Measurements from ENCODE around the gene FOSL2. TPM values are rescaled to one million over a fixed set of nuclear protein-coding genes. Genes with fewer than 3 reads are reported as not detected.

Gene FOSL2
- total RNA-seq, 2 experiments from 2014 or later, result 0.35 to 1.0 TPM

DNA sequence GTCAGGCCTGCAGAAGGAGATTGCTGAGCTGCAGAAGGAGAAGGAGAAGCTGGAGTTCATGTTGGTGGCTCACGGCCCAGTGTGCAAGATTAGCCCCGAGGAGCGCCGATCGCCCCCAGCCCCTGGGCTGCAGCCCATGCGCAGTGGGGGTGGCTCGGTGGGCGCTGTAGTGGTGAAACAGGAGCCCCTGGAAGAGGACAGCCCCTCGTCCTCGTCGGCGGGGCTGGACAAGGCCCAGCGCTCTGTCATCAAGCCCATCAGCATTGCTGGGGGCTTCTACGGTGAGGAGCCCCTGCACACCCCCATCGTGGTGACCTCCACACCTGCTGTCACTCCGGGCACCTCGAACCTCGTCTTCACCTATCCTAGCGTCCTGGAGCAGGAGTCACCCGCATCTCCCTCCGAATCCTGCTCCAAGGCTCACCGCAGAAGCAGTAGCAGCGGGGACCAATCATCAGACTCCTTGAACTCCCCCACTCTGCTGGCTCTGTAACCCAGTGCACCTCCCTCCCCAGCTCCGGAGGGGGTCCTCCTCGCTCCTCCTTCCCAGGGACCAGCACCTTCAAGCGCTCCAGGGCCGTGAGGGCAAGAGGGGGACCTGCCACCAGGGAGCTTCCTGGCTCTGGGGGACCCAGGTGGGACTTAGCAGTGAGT is 19.4 kb downstream of the FOSL2 start:
- intact Hi-C loops (cut with micrococcal nuclease; ENCODE audit: unreplicated experiment), result no loop called here
- ChIA-PET CTCF (ENCODE audit: unreplicated experiment) (no interaction called here), POLR2A (no interaction called here)
- Histone ChIP-seq H4K20me1 (ENCODE audit: insufficient read depth, low read length) (no peaks in the 10 kb centered on the region), H3K9me2 (ENCODE audit: insufficient read depth, low read length) (no peaks in the 10 kb centered on the region), H3K27ac (ENCODE audit: low read depth, low read length, poor library complexity, severe bottlenecking) (no peak overlapping the region), H3K79me2 (ENCODE audit: insufficient read depth, low read depth, low read length) (no peaks in the 10 kb centered on the region), H3K36me3 (ENCODE audit: insufficient read depth, low read length) (no peaks in the 10 kb centered on the region), H3K4me3 (ENCODE audit: low read depth, low read length, poor library complexity, severe bottlenecking) (no peak overlapping the region), H3K9me3 (ENCODE audit: low read length) (no peaks in the 10 kb centered on the region), H3K4me2 (ENCODE audit: low read length) (no peak overlapping the region), H3K4me1 (ENCODE audit: insufficient read depth, low read length, poor library complexity, severe bottlenecking) (no peaks in the 10 kb centered on the region), H2AFZ (ENCODE audit: low read length) (no peak overlapping the region)
- no TSS peak for BruUV-seq (replicated peaks)
- no peak for TF ChIP-seq CTCF (conservative IDR thresholded peaks at IDR 0.05; ENCODE audit: low read length)
- no peak for TF ChIP-seq EZH2phosphoT487 (IDR thresholded peaks at IDR 0.05; ENCODE audit: borderline replicate concordance, low read depth, low read length)
- no peak for DNase-seq (ENCODE audit: low spot score)

DNA sequence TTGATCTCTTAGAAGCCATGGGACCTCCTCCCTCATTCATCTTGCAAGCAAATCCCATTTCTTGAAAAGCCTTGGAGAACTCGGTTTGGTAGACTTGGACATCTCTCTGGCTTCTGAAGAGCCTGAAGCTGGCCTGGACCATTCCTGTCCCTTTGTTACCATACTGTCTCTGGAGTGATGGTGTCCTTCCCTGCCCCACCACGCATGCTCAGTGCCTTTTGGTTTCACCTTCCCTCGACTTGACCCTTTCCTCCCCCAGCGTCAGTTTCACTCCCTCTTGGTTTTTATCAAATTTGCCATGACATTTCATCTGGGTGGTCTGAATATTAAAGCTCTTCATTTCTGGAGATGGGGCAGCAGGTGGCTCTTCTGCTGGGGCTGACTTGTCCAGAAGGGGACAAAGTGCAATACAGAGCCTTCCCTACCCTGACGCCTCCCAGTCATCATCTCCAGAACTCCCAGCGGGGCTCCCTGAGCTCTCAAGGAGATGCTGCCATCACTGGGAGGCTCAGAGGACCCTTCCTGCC is 20.0 kb downstream of the FOSL2 start:
- Histone ChIP-seq H3K79me2 (ENCODE audit: insufficient read depth, low read depth, low read length) (no peaks in the 10 kb centered on the region), H3K9me2 (ENCODE audit: insufficient read depth, low read length) (no peaks in the 10 kb centered on the region), H3K36me3 (ENCODE audit: insufficient read depth, low read length) (no peaks in the 10 kb centered on the region), H3K9me3 (ENCODE audit: low read length) (no peaks in the 10 kb centered on the region), H2AFZ (ENCODE audit: low read length) (no peak overlapping the region), H3K4me2 (ENCODE audit: low read length) (no peak overlapping the region), H3K4me3 (ENCODE audit: low read depth, low read length, poor library complexity, severe bottlenecking) (no peak overlapping the region), H4K20me1 (ENCODE audit: insufficient read depth, low read length) (no peaks in the 10 kb centered on the region), H3K27ac (ENCODE audit: low read depth, low read length, poor library complexity, severe bottlenecking) (no peak overlapping the region), H3K4me1 (ENCODE audit: insufficient read depth, low read length, poor library complexity, severe bottlenecking) (no peaks in the 10 kb centered on the region)
- BruUV-seq (replicated peaks), result no TSS peak
- intact Hi-C loops (cut with micrococcal nuclease; ENCODE audit: unreplicated experiment), result no loop called here
- TF ChIP-seq CTCF (conservative IDR thresholded peaks at IDR 0.05; ENCODE audit: low read length) (no peak), EZH2phosphoT487 (IDR thresholded peaks at IDR 0.05; ENCODE audit: borderline replicate concordance, low read depth, low read length) (no peak)
- CTCF ChIA-PET (ENCODE audit: unreplicated experiment), result no interaction called here
- no peak for DNase-seq (ENCODE audit: low spot score)
- POLR2A ChIA-PET, result no interaction called here

DNA sequence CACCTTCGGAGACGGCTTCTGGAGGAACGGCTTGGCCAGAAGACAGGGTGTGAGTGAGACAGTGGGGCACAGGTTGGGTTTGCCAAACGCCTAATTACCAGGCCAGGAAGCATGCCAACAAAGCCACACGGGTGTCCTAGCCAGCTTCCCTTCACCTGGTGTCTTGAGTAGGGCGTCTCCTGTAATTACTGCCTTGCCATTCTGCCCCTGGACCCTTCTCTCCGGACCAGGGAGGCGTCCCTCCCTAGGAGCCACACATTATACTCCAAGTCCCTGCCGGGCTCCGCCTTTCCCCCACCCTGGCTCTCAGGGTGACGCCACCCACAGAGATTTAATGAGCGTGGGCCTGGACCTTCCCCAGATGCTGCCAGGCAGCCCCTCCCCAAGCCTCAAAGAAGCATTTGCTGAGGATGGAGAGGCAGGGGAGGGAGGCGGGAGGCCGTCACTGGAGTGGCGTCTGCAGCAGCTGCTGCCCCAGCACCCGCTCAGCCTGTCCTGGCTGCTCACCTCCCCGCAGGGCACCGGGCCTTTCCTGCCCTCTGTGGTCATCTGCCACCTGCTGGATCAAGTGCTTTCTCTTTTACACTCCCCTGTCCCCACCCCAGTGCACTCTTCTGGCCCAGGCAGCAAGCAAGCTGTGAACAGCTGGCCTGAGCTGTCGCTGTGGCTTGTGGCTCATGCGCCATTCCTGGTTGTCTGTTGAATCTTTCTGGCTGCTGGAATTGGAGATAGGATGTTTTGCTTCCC is 20.7 kb downstream of the FOSL2 start:
- ChIA-PET CTCF (ENCODE audit: unreplicated experiment) (no interaction called here), POLR2A (interaction anchor here (1.6 kb wide), 1 partner anchor 10 kb away, joined by 5 read pairs; no protein-coding TSS in a partner anchor)
- no TSS peak for BruUV-seq (replicated peaks)
- intact Hi-C loops (cut with micrococcal nuclease; ENCODE audit: unreplicated experiment), result no loop called here
- no peak overlapping the region for H2AFZ ChIP-seq (ENCODE audit: low read length)
- H3K4me2 ChIP-seq (ENCODE audit: low read length), result no peak overlapping the region
- TF ChIP-seq CTCF (conservative IDR thresholded peaks at IDR 0.05; ENCODE audit: low read length), result no peak
- TF ChIP-seq EZH2phosphoT487 (IDR thresholded peaks at IDR 0.05; ENCODE audit: borderline replicate concordance, low read depth, low read length), result no peak
- no peaks in the 10 kb centered on the region for H4K20me1 ChIP-seq (ENCODE audit: insufficient read depth, low read length)
- no peaks in the 10 kb centered on the region for H3K4me1 ChIP-seq (ENCODE audit: insufficient read depth, low read length, poor library complexity, severe bottlenecking)
- no peak for DNase-seq (ENCODE audit: low spot score)
- H3K4me3 ChIP-seq (ENCODE audit: low read depth, low read length, poor library complexity, severe bottlenecking), result no peak overlapping the region
- H3K9me3 ChIP-seq (ENCODE audit: low read length), result no peaks in the 10 kb centered on the region
- no peaks in the 10 kb centered on the region for H3K79me2 ChIP-seq (ENCODE audit: insufficient read depth, low read depth, low read length)
- no peaks in the 10 kb centered on the region for H3K9me2 ChIP-seq (ENCODE audit: insufficient read depth, low read length)
- no peak overlapping the region for H3K27ac ChIP-seq (ENCODE audit: low read depth, low read length, poor library complexity, severe bottlenecking)
- H3K36me3 ChIP-seq (ENCODE audit: insufficient read depth, low read length), result no peaks in the 10 kb centered on the region
